BJ (cell line): ENCODE measurements around the gene NFXL1. TPM values are rescaled to one million over a fixed set of nuclear protein-coding genes. Genes with fewer than 3 reads are reported as not detected.

Experiments
- CTCF ChIA-PET: fragments of 350-600 bp; formaldehyde crosslinking; extraction: SDS; loops from one replicate; lab custom pipeline; 2021; ENCODE audit warnings: antibody characterized with exemption, inconsistent platforms; lab: Yijun Ruan, JAX
- POLR2A ChIA-PET: fragments of 300-600 bp; sonication (Branson Sonifier 250); formaldehyde crosslinking; extraction: SDS; loops from one replicate; lab custom pipeline; 2021; ENCODE audit warnings: antibody characterized with exemption; lab: Charles Lee
- DNase-seq: peaks from one replicate; pipeline ENCODE4 v3.0.0-alpha.2; 2011; ENCODE audit warnings: low read depth
- H3K27me3 ChIP-seq: 2 replicates; pipeline ENCODE4 v1.6.0; 2011; ENCODE audit warnings: low read length; ENCODE audit not compliant: control insufficient read depth, insufficient read depth
- H3K36me3 ChIP-seq: 2 replicates; pipeline ENCODE4 v1.5.1; 2011; ENCODE audit warnings: low read length; ENCODE audit not compliant: control insufficient read depth, insufficient read depth
- H3K4me3 ChIP-seq: 2 replicates; pipeline ENCODE4 v1.5.1; 2011; ENCODE audit warnings: low read depth, mild to moderate bottlenecking, control low read depth, low read length
- polyA plus RNA-seq: library from polyadenylated mRNA; depleted of rRNA; stranded (reverse); fragments of >200 nt; gene quantifications from 2 replicates; pipeline ENCODE4 v1.2.3, GENCODE V29; 2011
- TF ChIP-seq, protein P1 (sequence below): IDR thresholded peaks from 2 replicates; pipeline ENCODE4 v1.5.1; 2011; ENCODE audit warnings: low read depth, mild to moderate bottlenecking, control low read depth, inconsistent platforms, low read length, moderate library complexity; ENCODE audit not compliant: insufficient read depth

NFXL1 gene
- polyA plus RNA-seq, 1 experiment = 7.1 TPM

DNA sequence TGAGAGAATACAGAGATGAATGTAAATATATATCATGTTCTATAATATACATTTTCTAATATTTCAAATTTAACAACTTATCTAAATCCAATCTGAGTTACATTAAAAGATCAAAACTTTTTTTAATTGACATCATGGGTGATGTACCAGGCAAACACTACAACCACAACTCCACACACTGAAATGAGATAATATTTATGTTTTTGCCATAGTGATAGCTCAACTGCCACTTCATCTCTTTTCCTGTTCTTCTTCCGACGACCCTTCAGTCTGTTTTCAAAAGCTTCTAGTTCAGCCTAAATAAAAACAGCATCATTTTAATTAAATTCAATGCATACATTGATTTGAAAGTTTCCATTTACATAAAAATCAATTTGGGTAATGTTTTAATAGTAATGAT, 66.3 kb downstream of the NFXL1 start:
- H3K36me3 ChIP-seq = no peaks in the 10 kb centered on the region; the same call in 1 of the 2 replicates
- TF ChIP-seq, protein P1, sequence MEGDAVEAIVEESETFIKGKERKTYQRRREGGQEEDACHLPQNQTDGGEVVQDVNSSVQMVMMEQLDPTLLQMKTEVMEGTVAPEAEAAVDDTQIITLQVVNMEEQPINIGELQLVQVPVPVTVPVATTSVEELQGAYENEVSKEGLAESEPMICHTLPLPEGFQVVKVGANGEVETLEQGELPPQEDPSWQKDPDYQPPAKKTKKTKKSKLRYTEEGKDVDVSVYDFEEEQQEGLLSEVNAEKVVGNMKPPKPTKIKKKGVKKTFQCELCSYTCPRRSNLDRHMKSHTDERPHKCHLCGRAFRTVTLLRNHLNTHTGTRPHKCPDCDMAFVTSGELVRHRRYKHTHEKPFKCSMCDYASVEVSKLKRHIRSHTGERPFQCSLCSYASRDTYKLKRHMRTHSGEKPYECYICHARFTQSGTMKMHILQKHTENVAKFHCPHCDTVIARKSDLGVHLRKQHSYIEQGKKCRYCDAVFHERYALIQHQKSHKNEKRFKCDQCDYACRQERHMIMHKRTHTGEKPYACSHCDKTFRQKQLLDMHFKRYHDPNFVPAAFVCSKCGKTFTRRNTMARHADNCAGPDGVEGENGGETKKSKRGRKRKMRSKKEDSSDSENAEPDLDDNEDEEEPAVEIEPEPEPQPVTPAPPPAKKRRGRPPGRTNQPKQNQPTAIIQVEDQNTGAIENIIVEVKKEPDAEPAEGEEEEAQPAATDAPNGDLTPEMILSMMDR = no peak
- no peak overlapping the region for H3K4me3 ChIP-seq
- CTCF ChIA-PET = interaction anchor here (1.3 to 1.7 kb wide), 2 partner anchors 9 to 11 kb away, joined by 5 to 6 read pairs; no protein-coding TSS in a partner anchor
- H3K27me3 ChIP-seq = no peaks in the 10 kb centered on the region
- POLR2A ChIA-PET = no interaction called here
- DNase-seq = no peak

DNA sequence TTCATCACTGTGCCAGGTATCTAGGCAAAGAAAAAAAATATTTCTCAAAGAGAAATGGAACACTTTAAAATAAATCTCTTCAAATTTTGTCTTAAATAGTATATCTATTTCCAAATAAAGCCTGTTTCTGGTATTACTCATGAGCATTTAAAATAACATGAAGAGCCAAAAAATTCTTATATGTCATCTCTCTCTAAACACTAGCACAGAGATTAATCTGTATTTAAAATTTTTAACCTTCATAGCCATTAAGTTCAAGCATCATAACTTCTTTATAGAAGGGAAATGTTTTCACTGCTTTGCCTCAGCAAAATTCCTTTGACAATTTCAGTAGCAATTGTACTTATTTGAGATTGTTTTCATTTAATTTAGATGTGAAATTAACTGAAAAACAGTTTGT, 71.4 kb downstream of the NFXL1 start:
- TF ChIP-seq, protein P1 = no peak
- POLR2A ChIA-PET = no interaction called here
- CTCF ChIA-PET = no interaction called here

DNA sequence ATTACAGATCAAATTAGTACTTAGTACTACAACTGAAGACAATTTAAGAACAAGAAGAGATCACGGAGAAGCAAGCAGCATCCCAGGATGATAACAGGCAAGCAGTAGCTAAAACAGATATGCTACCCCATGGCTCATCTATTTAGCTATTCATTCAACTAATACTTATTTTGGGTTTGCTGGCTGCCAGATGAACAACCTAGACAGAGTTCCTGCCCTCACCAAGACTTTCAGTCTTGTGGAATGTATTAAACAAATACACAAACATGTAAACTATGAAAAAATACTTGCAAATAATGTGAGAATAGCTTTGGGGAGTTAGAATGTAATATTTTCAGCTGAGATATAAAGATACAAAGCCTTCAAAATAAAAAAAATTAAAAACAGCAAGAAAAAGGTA, 74.1 kb downstream of the NFXL1 start:
- POLR2A ChIA-PET = no interaction called here
- CTCF ChIA-PET = interaction anchor here (0.6 to 1.9 kb wide), 9 partner anchors 9 to 171 kb away, joined by 3 to 7 read pairs (median 4); no protein-coding TSS in a partner anchor
- TF ChIP-seq, protein P1 = no peak
- Histone ChIP-seq H3K36me3 (no peaks in the 10 kb centered on the region; the same call in 1 of the 2 replicates), H3K27me3 (no peaks in the 10 kb centered on the region), H3K4me3 (no peak overlapping the region)
- DNase-seq = no peak

More for the DNA sequence above, 71.4 kb downstream of the NFXL1 start:
- no peak overlapping the region for H3K4me3 ChIP-seq
- no peaks in the 10 kb centered on the region; the same call in 1 of the 2 replicates for H3K36me3 ChIP-seq
- no peaks in the 10 kb centered on the region for H3K27me3 ChIP-seq
- no peak for DNase-seq

DNA sequence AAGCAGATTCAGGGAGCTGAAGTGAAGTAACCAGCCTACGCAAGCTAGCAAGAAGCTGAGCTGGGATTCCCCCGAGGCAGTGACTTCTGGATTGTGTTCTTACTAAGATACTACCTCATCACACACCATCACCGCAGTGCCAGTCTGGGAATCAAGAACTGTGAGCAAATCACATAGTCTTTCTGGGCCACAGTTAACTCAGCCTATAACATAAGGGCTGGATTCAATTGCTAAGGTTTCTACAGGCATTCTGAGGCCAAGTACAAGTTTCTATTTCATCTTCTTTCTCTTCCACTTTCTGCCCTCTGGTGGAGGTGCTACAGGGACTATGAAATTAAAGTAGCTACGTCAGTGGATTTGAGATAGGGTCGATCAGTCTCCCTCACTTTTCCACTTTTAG, 75.1 kb downstream of the NFXL1 start:
- no peak for DNase-seq
- Histone ChIP-seq H3K27me3 (no peaks in the 10 kb centered on the region), H3K36me3 (no peaks in the 10 kb centered on the region; the same call in 1 of the 2 replicates), H3K4me3 (no peak overlapping the region)
- POLR2A ChIA-PET = no interaction called here
- TF ChIP-seq, protein P1 = peak; percentile 49
- CTCF ChIA-PET = interaction anchor here (0.6 to 1.9 kb wide), 10 partner anchors 8 to 298 kb away, joined by 3 to 7 read pairs (median 4); no protein-coding TSS in a partner anchor

DNA sequence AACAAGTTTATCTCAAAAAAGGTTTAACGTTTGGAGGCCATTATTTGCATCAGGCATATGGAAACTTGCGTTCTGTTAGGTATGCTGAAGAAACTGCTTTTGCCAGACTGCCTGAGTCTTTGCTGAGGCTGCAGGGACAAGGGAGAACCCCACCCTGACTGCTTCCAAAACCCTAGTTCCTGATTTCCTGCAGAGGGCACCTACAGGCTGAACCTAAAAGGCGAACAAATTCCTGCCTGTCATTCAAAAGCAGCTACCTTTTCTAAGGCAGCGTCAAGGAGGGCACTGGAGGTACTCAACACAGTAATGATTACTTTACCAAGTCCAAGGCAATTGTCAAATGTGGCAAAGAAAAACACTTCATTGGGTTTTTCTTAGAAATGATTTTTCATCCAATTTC, 75.9 kb downstream of the NFXL1 start:
- Histone ChIP-seq H3K27me3 (no peaks in the 10 kb centered on the region), H3K4me3 (no peak overlapping the region), H3K36me3 (no peaks in the 10 kb centered on the region)
- ChIA-PET POLR2A (no interaction called here), CTCF (interaction anchor here (0.6 to 2.7 kb wide), 5 partner anchors 8 to 298 kb away, joined by 3 to 10 read pairs (median 5); no protein-coding TSS in a partner anchor)
- TF ChIP-seq, protein P1 = 0 out of 2 replicates have a peak, but pooled peaks have one; percentile 12
- DNase-seq = no peak
